Measurements from ENCODE around the gene CTDNEP1. TPM values are rescaled to one million over a fixed set of nuclear protein-coding genes. Genes with fewer than 3 reads are reported as not detected.

CTDNEP1 gene
- total RNA-seq, 1 donor from 2014 or later, result 140 TPM

DNA sequence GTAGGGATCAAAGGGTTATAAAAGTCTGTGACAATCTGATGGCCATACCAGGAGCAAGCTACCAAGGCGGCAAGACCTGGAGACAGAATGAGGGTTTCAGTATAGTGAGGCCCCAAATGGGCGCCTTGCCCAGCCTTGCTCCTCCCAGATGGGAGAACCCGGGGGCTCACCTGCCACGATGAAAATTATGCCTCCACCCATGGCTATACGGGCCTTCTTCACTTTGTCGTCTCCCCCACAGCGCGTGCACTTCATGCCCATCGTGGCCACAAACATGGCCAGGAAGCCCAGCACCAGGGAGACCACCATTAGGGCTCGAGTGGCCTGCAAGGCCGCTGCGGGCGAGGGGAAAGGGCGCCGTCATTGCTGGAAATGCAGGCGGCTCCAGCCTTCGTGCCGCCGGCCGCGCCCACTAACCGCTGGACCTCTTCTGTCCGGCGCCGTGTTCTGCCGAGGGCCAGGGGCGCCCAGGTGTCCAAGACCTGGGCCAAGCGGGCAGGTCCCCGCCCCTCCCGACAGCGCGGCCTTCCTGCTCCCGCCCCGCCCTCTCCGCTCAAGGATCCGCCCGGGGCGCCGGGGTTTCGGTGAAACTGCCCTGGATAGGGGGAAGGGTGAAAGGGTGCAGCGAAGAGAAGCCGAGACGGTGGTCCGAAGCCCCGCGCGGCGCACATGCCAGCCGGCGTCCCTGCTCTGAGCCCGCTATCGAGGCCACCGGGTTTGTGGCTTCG, 9.3 kb upstream of the CTDNEP1 start:
- H3K27me3 ChIP-seq (ENCODE audit: low read depth), result peaks cover 21% of the 10 kb centered on the region
- TF ChIP-seq, protein P1, sequence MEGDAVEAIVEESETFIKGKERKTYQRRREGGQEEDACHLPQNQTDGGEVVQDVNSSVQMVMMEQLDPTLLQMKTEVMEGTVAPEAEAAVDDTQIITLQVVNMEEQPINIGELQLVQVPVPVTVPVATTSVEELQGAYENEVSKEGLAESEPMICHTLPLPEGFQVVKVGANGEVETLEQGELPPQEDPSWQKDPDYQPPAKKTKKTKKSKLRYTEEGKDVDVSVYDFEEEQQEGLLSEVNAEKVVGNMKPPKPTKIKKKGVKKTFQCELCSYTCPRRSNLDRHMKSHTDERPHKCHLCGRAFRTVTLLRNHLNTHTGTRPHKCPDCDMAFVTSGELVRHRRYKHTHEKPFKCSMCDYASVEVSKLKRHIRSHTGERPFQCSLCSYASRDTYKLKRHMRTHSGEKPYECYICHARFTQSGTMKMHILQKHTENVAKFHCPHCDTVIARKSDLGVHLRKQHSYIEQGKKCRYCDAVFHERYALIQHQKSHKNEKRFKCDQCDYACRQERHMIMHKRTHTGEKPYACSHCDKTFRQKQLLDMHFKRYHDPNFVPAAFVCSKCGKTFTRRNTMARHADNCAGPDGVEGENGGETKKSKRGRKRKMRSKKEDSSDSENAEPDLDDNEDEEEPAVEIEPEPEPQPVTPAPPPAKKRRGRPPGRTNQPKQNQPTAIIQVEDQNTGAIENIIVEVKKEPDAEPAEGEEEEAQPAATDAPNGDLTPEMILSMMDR (IDR thresholded peaks at IDR 0.05), result no peak
- no peaks in the 10 kb centered on the region for H3K9me3 ChIP-seq
- peak overlapping the region; percentile 88 for H3K27ac ChIP-seq
- peak overlapping the region; percentile 67 for H3K4me3 ChIP-seq
- intact Hi-C loops (cut with DNase I), result no loop called here
- ATAC-seq, result peak; percentile 80 to 82
- peaks cover 34% of the 10 kb centered on the region for H3K36me3 ChIP-seq
- peak; percentile 89 for DNase-seq
- H3K4me1 ChIP-seq, result peaks cover 52% of the 10 kb centered on the region

DNA sequence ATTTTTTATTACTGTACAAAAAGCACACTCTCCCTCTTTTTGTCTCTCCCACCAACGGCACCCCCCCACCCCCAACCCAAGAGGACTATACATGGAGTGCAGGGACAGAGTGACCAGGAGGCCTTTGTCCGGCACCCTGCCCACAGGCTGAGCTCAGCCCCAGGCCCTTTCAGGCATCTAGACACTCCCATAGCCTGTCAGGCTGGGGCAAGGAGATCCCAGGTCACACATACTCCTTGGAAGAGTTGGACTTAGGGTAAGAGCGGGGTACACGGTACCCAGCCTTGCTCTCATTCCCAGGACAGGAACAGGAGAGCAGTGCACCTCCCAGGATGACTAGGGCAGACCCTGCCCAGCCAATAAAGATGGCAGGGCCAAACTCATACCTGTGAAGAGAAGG, 8.6 kb upstream of the CTDNEP1 start:
- TF ChIP-seq, protein P1 (IDR thresholded peaks at IDR 0.05), result no peak
- Histone ChIP-seq H3K36me3 (peaks cover 41% of the 10 kb centered on the region), H3K27me3 (ENCODE audit: low read depth) (peaks cover 21% of the 10 kb centered on the region), H3K4me3 (peak overlapping the region; percentile 67), H3K27ac (peak overlapping the region; percentile 88), H3K9me3 (no peaks in the 10 kb centered on the region), H3K4me1 (peaks cover 52% of the 10 kb centered on the region)
- no peak for DNase-seq
- ATAC-seq, result no peak
- intact Hi-C loops (cut with DNase I), result no loop called here

DNA sequence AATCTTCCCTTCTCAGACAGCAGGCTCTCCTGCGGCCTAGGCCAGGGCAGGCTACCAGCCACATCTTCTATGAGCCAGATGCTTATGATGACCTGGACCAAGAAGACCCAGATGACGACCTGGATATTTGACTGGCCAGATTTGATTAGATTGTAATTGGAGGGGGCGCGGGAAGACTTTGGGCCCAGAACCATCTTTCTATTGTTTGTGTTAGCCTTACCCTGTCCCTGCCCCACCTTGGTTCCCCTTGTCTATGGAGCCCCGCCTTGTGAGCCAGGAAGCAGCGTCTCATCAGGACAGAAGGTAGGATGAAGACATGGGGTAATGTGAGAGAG, 8.0 kb upstream of the CTDNEP1 start:
- intact Hi-C loops (cut with DNase I), result no loop called here
- Histone ChIP-seq H3K4me1 (peaks cover 52% of the 10 kb centered on the region), H3K27me3 (ENCODE audit: low read depth) (peaks cover 21% of the 10 kb centered on the region), H3K27ac (no peak overlapping the region), H3K36me3 (peaks cover 47% of the 10 kb centered on the region), H3K4me3 (no peak overlapping the region), H3K9me3 (no peaks in the 10 kb centered on the region)
- no peak for DNase-seq
- TF ChIP-seq, protein P1 (IDR thresholded peaks at IDR 0.05), result no peak
- ATAC-seq, result no peak

DNA sequence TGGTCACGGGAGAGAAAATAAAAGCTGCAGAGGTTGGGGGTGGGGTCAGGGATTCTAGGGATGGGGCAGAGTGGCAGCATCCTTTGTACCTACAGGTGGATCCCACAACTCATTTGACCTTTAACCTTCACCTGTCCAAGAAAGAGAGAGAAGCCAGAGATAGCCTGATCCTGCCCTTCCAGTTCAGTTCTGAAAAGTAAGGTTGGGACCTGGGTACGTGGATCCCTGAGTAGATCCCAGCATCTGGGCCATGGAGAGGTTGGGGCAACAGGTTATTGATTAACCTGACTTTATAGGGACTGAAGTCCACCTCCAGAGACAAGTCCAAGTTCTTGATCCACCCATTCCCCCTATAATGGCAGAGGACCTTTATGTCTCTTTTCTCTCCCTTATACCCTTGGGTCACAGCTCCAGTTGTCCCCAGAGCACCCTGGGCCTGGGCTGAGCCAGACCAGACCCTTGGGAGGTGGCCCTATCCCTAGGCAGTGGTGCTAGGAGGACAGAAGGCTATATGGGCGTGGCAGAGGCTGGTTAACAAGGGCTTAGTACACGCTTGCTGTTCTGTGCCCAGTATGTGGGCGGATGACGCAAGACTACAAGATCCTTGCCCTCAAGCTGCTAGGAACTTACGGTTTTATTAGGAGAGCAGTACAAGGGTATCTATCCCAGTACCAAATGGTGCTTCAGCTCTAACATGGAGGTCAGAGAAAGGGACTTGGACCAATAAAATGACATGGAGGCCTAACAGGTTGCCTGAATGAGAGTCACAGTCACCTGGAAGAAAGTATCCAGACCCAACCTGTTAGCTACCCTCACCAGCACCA, 7.4 kb upstream of the CTDNEP1 start:
- TF ChIP-seq, protein P1 (IDR thresholded peaks at IDR 0.05), result no peak
- peaks cover 21% of the 10 kb centered on the region for H3K27me3 ChIP-seq (ENCODE audit: low read depth)
- no peak overlapping the region for H3K4me3 ChIP-seq
- DNase-seq, result peak; percentile 89
- peak; percentile 34 to 42 for ATAC-seq
- peaks cover 53% of the 10 kb centered on the region for H3K36me3 ChIP-seq
- H3K27ac ChIP-seq, result no peak overlapping the region
- H3K9me3 ChIP-seq, result no peaks in the 10 kb centered on the region
- intact Hi-C loops (cut with DNase I), result no loop called here
- peaks cover 49% of the 10 kb centered on the region for H3K4me1 ChIP-seq

DNA sequence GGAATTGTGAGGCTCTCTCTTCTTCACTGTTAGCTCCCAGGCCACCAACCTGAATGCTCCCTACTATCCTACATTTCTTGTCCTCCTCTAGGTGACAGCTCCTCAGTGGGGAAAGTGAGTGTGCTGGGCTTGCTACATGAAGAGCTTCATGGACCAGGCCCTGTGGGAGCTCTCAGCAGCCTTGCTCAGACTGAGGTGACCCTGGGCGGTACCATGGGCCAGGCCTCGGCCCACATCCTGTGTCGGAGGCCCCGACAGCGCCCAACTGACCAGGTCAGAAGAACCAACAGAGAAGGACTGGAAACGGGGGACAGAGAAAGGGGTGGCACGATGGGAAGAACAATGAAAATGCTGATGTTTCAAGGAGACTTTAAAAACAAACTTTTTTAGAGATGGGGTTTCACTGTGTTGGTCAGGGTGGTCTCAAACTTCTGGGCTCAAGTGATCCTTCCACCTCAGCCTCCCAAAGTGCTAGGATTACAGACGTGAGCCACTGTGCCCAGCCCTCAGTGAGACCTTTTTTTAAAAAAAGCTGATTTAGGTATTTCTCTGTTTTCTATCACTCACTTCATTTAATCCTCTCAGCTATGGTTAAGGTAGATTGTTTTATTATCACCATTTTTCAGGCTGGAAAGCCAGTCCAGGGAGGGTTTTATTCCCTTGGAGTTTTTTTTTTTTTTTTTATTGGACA, 5.4 kb upstream of the CTDNEP1 start:
- ATAC-seq, result no peak
- H3K36me3 ChIP-seq, result peaks cover 55% of the 10 kb centered on the region

More for the DNA sequence above, 5.4 kb upstream of the CTDNEP1 start:
- no peak for DNase-seq
- Histone ChIP-seq H3K27ac (no peak overlapping the region), H3K4me3 (no peak overlapping the region), H3K4me1 (peaks cover 40% of the 10 kb centered on the region), H3K9me3 (no peaks in the 10 kb centered on the region), H3K27me3 (ENCODE audit: low read depth) (peaks cover 9% of the 10 kb centered on the region)
- intact Hi-C loops (cut with DNase I), result no loop called here
- TF ChIP-seq, protein P1 (IDR thresholded peaks at IDR 0.05), result no peak

Data from lower lobe of right lung (tissue), 2 donors.